ENCODE results near the gene RAB20. TPM values are rescaled to one million over a fixed set of nuclear protein-coding genes. Genes with fewer than 3 reads are reported as not detected.

RAB20 gene
- total and polyA plus RNA-seq, 2 donors (not counting 1 experiment from before 2014, with no cell fraction given) = 2.4 to 4.6 TPM

DNA sequence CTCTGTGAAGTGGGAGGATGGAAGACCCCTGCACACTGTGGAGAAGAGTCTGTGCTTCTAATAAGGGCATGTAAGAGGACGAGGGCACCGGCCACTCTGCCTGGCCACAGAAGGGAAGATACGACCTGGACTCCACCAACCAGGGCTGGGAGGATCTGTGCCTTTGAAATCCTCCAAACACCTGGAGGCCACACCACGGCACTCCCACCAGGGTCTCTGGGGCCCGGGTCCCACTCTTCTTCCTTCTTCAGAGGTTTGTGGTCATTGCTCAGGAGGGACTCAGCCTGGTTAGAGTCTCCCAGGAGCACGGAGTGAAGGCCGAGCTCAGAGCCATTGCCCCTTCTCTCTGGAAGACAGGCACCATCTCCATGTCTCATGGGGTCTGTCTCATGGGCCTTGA is 42.0 kb downstream of the RAB20 start:
- no peak overlapping the region for H3K4me3 ChIP-seq (ENCODE audit: control extremely low read depth in 1 of 5, extremely low read depth in 1 of 5, insufficient read depth in 1 of 5, low read depth in 2 of 5, low read length in 4 of 5)
- ChIA-PET POLR2A (interaction anchor here (0.6 kb wide), 1 partner anchor 20 kb away, joined by 4 read pairs; no protein-coding TSS in a partner anchor), CTCF (interaction anchor here (1.3 kb wide), 1 partner anchor 64 kb away, joined by 4 read pairs; no protein-coding TSS in a partner anchor)
- WGBS (ENCODE audit: insufficient coverage) = 77% methylated on average over 6 of the region's 7 CpGs
- peaks cover 4 to 5% of the 10 kb centered on the region in 2 donors for H3K4me1 ChIP-seq (ENCODE audit: control insufficient read depth in 2 of 2, insufficient read depth in 2 of 2, low read length in 2 of 2)
- H3K4me3 Mint-ChIP-seq = no peak overlapping the region
- TF ChIP-seq EZH2 (IDR thresholded peaks at IDR 0.05; ENCODE audit: borderline replicate concordance, insufficient read depth, low read depth, low read length, poor library complexity, severe bottlenecking) = no peak
- TF ChIP-seq, protein P1, sequence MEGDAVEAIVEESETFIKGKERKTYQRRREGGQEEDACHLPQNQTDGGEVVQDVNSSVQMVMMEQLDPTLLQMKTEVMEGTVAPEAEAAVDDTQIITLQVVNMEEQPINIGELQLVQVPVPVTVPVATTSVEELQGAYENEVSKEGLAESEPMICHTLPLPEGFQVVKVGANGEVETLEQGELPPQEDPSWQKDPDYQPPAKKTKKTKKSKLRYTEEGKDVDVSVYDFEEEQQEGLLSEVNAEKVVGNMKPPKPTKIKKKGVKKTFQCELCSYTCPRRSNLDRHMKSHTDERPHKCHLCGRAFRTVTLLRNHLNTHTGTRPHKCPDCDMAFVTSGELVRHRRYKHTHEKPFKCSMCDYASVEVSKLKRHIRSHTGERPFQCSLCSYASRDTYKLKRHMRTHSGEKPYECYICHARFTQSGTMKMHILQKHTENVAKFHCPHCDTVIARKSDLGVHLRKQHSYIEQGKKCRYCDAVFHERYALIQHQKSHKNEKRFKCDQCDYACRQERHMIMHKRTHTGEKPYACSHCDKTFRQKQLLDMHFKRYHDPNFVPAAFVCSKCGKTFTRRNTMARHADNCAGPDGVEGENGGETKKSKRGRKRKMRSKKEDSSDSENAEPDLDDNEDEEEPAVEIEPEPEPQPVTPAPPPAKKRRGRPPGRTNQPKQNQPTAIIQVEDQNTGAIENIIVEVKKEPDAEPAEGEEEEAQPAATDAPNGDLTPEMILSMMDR (IDR thresholded peaks at IDR 0.05) = no peak
- no peak overlapping the region for H3K27ac Mint-ChIP-seq
- H3K9ac ChIP-seq (ENCODE audit: low read length) = no peak overlapping the region
- no peak for ATAC-seq (ENCODE audit: low read depth)
- no peaks in the 10 kb centered on the region for H3K27me3 ChIP-seq (replicated peaks in 1 of 4; ENCODE audit: control extremely low read depth in 1 of 4, control insufficient read depth in 3 of 4, insufficient read depth in 4 of 4, low read length in 3 of 4)
- no peak for DNase-seq
- no peaks in the 10 kb centered on the region for H4K20me1 ChIP-seq (ENCODE audit: control insufficient read depth, insufficient read depth, low read length, poor library complexity, severe bottlenecking)
- no peak overlapping the region for H2AFZ ChIP-seq (ENCODE audit: insufficient read depth, low read depth, low read length, poor library complexity, severe bottlenecking)
- no peaks in the 10 kb centered on the region for H3K79me2 ChIP-seq (ENCODE audit: control insufficient read depth, insufficient read depth, low read length)
- intact Hi-C loops (cut with micrococcal nuclease) = no loop called here
- no peaks in the 10 kb centered on the region for H3K9me3 ChIP-seq (ENCODE audit: control extremely low read depth in 1 of 3, control insufficient read depth in 2 of 3, insufficient read depth in 1 of 3, low read length in 2 of 3)
- no peak overlapping the region for H3K4me2 ChIP-seq (replicated peaks; ENCODE audit: low read depth, low read length, poor library complexity, severe bottlenecking)
- no peaks in the 10 kb centered on the region for H3K27me3 Mint-ChIP-seq
- no peak overlapping the region for H3K27ac ChIP-seq (ENCODE audit: low read length in 2 of 2)
- H3K36me3 ChIP-seq (replicated peaks in 1 of 2; ENCODE audit: control extremely low read depth in 1 of 2, control insufficient read depth in 1 of 2, extremely low read depth in 1 of 2, insufficient read depth in 2 of 2, low read length in 1 of 2) = no peaks in the 10 kb centered on the region
- no peaks in the 10 kb centered on the region for H3K9me3 Mint-ChIP-seq (ENCODE audit: insufficient read depth)
- H3K4me1 Mint-ChIP-seq = peaks cover 8% of the 10 kb centered on the region

DNA sequence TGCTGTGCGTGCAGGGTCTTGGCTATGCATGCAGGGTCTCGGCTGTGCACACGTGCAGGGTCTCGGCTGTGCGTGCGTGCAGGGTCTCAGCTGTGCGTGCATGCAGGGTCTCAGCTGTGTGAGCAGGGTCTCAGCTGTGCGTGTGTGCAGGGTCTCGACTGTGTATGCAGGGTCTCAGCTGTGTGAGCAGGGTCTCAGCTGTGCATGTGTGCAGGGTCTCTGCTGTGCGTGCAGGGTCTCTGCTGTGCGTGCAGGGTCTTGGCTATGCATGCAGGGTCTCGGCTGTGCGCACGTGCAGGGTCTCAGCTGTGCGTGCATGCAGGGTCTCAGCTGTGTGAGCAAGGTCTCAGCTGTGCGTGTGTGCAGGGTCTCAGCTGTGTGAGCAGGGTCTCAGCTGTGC is 42.5 kb downstream of the RAB20 start:
- WGBS (ENCODE audit: insufficient coverage) = 91% methylated on average over 16 of the region's 16 CpGs
- no peak overlapping the region for H3K27ac Mint-ChIP-seq

More for the DNA sequence above, 42.5 kb downstream of the RAB20 start:
- Histone ChIP-seq H3K36me3 (replicated peaks in 1 of 2; ENCODE audit: control extremely low read depth in 1 of 2, control insufficient read depth in 1 of 2, extremely low read depth in 1 of 2, insufficient read depth in 2 of 2, low read length in 1 of 2) (no peaks in the 10 kb centered on the region), H4K20me1 (ENCODE audit: control insufficient read depth, insufficient read depth, low read length, poor library complexity, severe bottlenecking) (no peaks in the 10 kb centered on the region), H3K79me2 (ENCODE audit: control insufficient read depth, insufficient read depth, low read length) (no peaks in the 10 kb centered on the region), H3K27ac (ENCODE audit: low read length in 2 of 2) (no peak overlapping the region), H2AFZ (ENCODE audit: insufficient read depth, low read depth, low read length, poor library complexity, severe bottlenecking) (no peak overlapping the region), H3K27me3 (replicated peaks in 1 of 4; ENCODE audit: control extremely low read depth in 1 of 4, control insufficient read depth in 3 of 4, insufficient read depth in 4 of 4, low read length in 3 of 4) (no peaks in the 10 kb centered on the region), H3K4me3 (ENCODE audit: control extremely low read depth in 1 of 5, extremely low read depth in 1 of 5, insufficient read depth in 1 of 5, low read depth in 2 of 5, low read length in 4 of 5) (no peak overlapping the region), H3K9ac (ENCODE audit: low read length) (no peak overlapping the region), H3K9me3 (ENCODE audit: control extremely low read depth in 1 of 3, control insufficient read depth in 2 of 3, insufficient read depth in 1 of 3, low read length in 2 of 3) (no peaks in the 10 kb centered on the region), H3K4me1 (ENCODE audit: control insufficient read depth in 2 of 2, insufficient read depth in 2 of 2, low read length in 2 of 2) (no peaks in the 10 kb centered on the region), H3K4me2 (replicated peaks; ENCODE audit: low read depth, low read length, poor library complexity, severe bottlenecking) (no peak overlapping the region)
- H3K4me1 Mint-ChIP-seq = peaks cover 3% of the 10 kb centered on the region
- DNase-seq (no peak), ATAC-seq (ENCODE audit: low read depth) (no peak)
- POLR2A ChIA-PET = interaction anchor here (0.6 kb wide), 1 partner anchor 20 kb away, joined by 4 read pairs; no protein-coding TSS in a partner anchor
- H3K27me3 Mint-ChIP-seq = no peaks in the 10 kb centered on the region
- intact Hi-C loops (cut with micrococcal nuclease) = no loop called here
- CTCF ChIA-PET = interaction anchor here (1.3 kb wide), 1 partner anchor 63 kb away, joined by 4 read pairs; no protein-coding TSS in a partner anchor
- no peaks in the 10 kb centered on the region for H3K9me3 Mint-ChIP-seq (ENCODE audit: insufficient read depth)
- no peak overlapping the region for H3K4me3 Mint-ChIP-seq
- TF ChIP-seq EZH2 (IDR thresholded peaks at IDR 0.05; ENCODE audit: borderline replicate concordance, insufficient read depth, low read depth, low read length, poor library complexity, severe bottlenecking) = no peak
- TF ChIP-seq, protein P1 (IDR thresholded peaks at IDR 0.05) = no peak
